DMS53 treated with DMSO at 0.1 percent for 48 hours (cell line): Measurements from ENCODE around the gene AGBL2.
A peak's percentile ranks its signal among the peaks of the same experiment; 100 is the strongest.
"Not testable (repeated sequence)": the region's sequence is repeated elsewhere in the genome, so short reads cannot be mapped to it uniquely, and the experiment has no call there.

Experiments used
- DNase-seq: peaks from one replicate; lab custom pipeline; 2025; ENCODE audit not compliant: unreplicated experiment; lab: John Stamatoyannopoulos, UW

Gene AGBL2

DNA sequence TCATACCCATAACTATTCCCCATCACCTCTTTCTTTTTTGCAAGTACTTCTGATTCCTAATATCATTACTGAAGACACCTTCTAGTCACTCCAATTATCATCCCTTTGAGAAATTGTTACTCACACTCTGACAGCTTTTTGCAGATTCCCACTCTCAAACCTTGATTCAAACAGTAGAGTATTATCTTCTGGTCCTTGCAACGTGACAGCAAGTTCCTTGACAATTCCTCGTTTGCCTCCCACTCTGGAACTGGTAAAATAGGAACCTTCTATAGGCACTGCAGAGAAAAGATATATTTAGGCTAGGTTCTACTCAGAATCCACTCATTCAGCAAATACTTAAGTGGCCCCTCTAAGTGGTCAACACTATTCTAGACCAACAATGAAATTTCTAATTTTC is 23.2 kb downstream of the AGBL2 start:
- DNase-seq = no peak

DNA sequence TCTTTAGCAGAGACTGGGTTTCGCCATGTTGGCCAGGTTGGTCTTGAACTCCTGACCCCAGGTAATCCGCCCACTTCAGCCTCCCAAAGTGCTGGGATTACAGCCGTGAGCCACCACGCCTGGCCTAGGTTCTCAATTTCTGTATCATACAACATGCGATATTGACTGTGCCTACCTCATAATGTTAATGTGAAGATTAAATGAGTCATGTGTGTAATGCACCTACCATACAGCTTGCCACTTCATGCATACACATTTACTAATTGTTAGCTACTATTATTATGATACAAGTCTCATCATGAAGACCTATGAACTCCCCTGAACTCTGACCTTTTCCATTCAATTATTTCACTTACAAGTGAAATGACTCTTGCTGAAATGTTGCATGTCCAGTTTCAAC is 25.7 kb downstream of the AGBL2 start:
- DNase-seq = no peak

DNA sequence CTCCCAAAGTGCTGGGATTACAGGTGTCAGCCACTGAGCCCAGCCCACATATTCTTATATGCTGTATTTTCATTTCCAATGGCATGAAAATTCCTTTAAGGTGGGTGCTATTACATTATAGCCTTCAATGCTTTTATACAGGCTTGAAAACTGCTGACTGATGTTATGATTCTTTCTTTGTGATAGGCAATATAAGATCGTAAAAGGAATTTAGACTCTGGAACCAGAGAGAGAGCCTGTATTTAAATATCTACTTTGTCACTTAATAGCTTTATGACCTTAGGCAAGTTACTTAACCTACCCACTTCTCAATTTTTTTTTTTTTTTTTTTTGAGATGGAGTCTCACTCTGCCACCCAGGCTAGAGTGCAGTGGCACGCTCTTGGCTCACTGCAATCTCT is 26.2 kb downstream of the AGBL2 start:
- DNase-seq = no peak

DNA sequence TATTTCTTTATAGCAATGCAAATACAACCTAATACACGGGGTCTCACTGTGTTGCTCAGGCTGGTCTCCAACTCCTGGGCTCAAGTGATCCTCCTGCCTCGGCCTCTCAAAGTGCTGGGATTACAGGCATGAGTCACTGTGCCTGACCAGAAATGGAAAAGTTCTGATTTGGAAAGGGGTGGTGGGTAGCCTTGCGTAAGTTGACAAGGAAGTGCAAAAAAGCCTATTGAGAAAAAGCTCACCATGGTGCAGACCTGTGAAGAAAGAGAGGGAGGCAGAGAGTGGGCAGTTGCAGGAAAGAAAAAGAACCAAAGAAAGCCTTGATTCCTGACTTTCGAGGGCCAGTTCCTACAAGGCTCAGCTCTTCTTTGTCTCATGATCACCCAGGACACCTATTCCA is 27.1 kb downstream of the AGBL2 start:
- no peak for DNase-seq

DNA sequence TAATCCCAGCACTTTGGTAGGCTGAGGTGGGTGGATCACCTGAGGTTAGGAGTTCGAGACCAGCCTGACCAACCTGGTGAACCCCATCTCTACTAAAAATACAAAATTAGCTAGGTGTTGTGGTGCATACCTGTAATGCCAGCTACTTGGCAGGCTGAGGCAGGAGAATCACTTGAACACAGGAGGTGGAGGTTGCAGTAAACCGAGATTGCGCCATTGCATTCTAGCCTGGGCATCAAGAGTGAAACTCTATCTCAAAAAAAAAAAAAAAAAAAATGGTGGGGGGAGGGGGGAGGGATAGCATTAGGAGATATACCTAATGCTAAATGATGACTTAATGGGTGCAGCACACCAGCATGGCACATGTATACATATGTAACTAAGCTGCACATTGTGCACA is 28.5 kb downstream of the AGBL2 start:
- not testable (repeated sequence) for DNase-seq

DNA sequence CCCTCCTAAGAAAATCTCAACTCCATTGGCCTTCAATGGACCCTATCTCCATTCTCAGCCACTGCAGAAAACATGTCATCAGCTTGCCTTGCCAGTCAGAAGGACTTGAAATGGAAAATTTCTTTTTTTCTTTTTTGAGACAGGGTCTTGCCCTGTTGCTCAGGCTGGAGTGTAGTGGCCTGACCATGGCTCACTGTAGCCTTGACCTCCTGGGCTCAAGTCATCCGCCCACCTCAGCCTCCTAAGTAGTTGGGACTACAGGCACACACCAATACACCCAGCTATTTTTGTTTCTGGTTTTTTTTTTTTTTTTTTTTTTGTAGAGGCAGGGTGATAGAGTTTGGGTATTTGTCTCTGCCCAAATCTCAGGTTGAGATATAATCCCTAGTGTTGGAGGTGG is 29.0 kb downstream of the AGBL2 start:
- DNase-seq = no peak

DNA sequence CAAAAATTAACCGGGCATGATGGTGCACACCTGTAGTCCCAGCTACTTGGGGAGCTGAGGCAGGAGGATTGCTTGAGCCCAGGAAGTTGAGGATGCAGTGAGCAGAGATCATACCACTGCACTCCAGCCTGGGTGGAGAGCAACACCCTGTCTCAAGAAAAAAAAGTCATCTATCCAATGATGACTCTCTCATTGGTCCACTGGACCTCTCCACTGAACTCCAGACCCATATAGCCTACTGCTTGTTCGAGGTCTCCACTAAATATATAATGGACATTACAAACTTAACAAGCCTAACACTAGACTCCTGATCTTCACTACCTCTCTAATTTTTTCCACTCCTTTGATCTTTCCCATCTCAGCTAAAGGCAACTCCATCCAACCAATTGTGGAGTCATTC is 39.3 kb downstream of the AGBL2 start:
- no peak for DNase-seq

DNA sequence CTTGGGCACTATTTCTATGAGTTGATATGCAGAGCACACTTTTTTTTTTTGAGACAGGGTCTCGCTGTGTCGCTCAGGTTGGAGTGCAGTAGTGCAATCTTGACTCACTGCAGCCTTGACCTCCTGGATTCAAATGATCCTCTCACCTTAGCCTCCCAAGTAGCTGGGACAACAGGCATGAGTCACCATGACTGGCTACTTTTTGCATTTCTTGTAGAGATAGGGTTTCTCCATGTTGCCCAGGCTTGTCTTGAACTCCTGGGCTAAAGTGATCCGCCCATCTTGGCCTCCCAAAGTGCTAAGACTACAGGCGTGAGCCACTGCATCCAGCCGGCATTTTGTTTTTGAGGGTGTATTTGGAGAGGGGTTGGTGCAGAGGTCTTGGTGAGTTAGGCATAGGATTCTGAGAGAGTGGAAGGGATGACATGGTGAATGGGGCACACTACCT is 42.9 kb downstream of the AGBL2 start:
- no peak for DNase-seq

DNA sequence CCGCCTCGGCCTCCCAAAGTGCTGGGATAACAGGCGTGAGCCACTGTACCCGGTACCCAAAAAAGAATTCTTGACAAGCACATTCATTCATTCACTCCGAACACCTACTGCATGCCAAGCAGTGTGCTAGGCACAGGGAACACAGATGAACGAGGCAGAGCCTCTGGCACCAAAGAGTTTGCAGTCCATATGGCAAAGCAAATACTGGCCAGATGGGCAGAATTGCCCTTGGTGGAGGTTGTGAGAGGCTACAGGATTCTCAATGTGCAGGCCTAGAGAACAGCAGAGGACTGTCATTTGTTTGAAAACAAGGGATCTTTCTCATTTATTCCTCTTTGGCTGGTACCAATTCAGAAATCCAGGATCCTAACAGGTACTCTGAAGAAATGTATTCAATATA is 45.3 kb downstream of the AGBL2 start:
- no peak for DNase-seq

DNA sequence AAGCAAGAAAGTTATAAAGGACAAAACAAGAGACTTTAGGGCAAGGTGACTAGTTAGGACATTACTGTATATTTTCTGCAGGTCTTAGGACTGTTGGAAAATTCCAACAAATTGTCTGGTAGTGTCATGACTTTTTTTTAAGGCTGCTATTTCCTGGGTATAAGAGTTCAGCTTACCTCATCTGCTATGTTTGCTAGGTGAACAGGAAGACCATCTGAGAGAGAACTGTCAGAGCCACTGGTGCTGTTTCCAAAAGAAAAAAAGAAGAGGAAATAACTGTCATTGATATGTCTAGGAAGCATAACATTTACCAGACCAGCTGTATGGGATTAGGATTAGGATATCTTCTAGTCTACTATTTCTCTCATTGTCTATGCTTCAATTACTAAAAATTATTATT is 46.5 kb downstream of the AGBL2 start:
- peak; percentile 0 for DNase-seq

DNA sequence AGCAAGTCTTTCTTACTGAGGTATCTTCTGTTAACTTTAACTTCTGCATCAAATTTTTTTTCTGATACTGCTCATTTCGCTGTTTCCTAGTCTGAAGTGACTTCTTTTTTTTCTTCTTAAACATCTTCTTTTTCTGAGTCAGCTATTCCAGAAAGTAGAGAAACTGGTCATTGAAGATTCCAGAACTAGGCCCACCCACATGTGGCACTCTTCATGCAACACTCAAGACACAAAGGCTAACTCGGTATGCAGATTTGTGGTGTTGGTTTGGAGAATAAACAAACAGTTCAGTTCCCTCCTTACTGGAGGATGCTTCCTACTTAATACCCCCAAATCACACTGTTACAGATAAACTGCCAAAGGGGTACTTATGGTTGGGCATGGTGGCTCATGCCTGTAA is 47.6 kb downstream of the AGBL2 start:
- DNase-seq = no peak

DNA sequence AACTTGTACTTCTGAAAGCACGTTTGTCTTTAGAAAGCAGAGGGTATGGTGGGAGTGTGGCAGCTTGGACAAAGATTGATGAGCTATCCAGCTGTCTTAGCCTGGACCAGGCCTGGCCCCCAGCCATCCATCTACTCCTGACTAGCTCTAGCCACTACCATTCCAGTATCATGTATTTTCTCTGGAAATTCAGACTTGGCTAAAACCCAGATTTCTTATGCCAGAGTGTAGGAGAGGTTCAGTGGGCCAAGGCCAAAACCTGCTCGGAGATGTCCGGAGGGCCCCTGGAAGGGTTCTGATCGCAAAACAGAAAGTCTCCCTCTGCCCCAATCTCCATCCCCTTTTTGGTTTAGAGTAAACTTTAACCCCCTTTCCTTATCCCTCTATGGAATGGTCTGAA is 48.0 kb downstream of the AGBL2 start:
- DNase-seq = no peak

DNA sequence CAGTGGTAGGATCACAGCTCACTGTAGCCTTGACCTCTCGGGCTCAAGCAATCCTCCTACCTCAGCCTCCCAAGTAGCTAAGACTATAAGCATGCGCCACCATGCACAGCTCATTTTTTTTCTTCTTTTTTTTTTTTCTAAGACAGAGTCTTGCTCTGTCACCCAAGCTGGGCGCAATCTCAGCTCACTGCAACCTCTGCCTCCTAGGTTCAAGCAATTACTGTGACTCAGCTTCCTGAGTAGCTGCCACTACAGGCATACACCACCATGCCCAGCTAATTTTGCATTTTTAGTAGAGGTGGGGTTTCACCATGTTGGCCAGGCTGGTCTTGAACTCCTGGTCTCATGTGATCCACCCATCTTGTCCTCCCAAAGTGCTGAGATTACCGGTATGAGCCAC is 50.2 kb downstream of the AGBL2 start:
- not testable (repeated sequence) for DNase-seq

DNA sequence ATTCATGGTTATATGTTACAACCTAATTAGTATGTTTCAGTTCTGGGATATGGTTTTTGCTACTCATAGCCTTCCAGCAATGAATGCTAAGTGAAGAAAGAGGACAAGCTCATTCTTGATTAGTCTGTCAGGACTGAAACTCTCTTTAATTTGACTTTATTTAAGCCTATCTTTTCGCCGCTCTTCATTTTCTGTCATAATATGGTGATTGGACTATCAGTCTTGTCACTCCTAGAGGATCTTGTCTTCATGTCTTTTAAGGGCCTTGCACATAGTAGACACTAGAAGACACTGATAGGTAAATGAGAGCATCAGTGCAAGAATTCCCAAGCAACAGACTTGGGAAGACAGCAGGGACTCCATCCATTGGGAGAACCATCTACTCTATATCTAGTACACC is 53.9 kb downstream of the AGBL2 start:
- DNase-seq = no peak

DNA sequence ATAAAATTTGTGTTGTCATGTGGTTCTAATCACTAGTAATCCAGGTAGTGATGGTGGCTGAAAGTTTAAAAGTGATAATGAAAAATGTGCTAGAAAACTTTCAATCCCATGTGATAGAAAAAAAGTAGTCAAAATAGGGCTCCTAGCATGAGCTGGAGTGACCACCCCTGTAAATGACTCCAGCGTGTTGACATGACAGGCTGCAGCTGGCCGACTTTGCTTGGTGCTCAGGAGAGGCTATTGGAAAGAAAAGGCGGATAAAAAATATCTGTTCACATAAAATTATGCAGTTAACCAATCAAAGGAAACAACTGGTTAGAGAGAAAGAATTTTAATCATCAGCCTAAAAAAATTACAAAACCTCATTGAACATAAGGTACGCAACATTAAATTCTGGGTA is 55.9 kb downstream of the AGBL2 start:
- DNase-seq = no peak

DNA sequence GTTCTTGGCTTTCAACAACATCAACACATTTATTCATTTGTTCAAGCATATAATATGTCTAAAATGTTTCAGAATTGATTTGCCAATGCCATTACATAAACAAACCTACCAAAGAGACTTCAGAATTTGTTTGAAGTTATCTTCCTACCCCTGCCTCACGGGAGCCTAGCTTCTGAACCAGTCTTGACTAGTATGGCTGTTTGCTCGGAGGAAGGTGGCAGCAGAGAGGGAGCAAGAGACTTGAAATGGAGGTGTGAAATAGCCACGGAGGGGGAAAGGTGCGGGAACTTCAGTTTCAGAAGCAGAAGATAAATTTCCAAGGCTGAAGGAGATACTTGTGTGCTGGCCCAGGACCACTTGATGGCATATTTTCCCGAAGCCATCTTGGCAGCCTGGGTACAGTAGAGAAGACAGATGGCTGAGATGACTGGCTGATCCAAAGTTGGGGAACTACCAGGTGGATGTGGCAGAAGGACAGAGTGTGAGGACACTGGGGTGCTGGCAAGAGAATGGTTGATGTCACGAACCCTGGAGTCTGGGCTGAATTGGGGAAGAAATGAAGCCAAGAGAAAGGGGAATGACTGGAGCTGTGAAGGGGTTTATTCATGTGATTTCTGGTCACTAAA is 58.8 kb downstream of the AGBL2 start:
- DNase-seq = no peak

DNA sequence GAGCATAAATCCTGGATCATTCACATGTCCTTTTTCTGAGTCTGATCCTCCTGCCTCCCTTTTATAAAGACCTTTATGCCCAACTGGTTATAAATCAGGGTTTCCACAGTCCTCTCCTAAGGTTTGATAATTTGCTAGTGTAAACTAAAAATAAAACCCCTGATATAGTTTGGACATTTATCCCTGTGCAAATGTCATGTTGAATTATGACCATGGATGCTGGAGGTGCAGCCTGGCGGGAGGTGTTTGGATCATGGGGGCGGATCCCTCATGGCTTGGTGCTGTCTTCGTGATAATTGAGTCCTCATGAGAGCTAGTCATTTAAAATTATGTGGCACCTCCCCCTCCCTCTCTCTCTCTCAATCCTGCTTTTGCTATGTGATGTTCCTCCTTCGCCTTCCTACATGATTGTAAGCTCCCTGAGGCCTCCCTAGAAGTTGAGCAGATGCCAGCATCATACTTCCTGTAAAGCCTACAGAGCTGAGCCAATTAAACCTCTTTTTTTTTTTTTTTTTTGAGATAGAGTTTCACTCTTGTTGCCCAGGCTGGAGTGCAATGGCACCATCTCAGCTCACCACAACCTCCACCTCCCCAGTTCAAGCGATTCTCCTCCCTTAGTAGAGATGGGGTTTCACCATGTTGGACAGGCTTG is 63.2 kb downstream of the AGBL2 start:
- no peak for DNase-seq

DNA sequence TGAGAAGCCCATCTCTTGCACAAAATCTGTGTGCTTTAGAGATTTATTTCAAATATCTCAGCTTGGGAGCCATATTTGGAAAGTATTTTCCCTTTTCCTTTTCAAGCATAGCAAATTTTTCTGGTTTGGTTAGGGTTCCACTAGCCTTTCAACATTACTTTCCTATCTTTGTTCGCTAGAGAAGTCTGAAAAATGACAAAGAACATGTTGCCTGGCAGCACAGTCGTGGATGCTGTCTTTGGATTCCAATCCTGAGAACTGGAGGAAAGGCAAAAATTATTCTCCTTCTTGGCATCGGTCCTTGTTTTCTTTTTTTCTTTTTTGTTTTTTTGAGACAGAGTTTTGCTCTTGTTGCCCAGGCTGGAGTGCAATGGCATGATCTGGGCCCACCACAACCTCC is 65.9 kb downstream of the AGBL2 start:
- DNase-seq = no peak

DNA sequence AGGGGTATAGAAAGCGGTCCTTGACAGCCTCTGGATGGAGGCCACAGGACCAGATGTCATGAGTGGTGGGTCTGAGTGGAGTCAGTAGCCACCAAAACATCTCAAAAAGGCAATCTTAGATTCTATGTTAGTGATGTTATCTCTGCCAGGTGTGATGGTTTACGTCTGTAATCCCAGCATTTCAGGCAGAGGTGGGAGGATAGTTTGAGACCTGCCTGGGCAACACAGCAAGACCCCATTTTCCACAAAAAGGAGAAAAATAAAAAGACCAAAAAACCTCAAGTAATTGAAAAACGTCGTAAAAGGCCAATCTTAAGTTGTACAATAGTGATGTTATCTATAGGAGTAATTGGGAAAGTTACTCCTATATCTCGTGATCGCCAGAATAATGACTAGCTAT is 69.2 kb downstream of the AGBL2 start:
- no peak for DNase-seq

DNA sequence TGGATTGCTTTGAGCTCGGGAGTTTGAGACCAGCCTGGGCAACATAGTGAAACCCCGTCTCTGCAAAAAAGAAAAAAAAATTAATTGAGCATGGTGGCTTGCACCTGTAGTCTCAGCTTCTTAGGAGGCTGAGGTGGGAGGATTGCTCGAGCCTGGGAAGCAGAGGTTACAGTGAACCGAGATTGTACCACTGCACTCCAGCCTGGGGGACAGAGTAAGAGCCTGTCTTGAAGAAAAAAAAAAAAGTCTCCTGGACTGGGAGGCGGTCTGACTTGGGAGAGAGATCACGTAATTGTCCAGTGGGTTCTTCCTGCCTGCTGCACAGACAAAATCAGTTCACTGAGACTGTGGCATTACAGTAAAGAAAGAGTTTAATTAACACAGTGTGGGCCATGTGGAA is 69.7 kb downstream of the AGBL2 start:
- no peak for DNase-seq

DNA sequence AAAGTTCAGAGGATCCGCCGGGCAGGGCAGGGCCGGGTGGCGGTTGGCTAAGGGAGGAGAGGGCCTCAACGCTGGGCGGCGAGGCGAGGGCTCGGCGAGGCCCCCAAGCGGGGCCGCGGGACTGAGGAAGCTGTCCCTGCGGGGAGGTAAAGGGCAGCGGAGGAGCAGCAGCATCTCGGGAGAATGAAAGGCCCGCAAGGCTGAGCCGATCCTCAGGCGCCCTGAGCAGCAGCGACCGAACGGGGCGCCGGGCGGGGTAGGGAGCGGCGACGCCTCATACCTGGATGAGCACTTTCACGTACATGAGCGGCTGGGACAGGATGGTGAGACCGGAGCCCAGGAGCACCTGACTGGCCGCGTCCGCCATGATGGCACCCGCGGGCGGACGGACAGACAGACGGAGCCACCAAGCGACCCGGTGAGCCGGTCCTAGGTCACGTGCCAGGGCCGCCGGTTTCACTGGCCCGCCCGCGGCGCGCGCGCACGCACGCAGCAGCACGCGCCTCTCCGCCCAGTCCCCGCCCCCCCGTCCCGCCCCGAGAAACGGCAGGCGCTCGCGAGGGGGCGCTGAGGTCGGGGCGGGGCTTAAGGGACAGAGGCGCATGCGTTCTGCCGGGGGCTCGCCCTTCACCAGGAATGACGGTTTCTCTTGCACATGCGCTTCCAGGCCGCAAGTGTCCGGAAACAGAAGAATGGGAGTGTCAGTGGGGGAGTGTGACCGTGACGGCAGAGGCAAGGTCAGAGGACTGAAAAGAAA is 72.9 kb downstream of the AGBL2 start, which contains the start of gene MTCH2:
TSS of gene MTCH2 (minus strand) at position 461 of the 757 bp plus-strand sequence. CDS start at position 367, 94 bp downstream.
- DNase-seq = peak; percentile 83

DNA sequence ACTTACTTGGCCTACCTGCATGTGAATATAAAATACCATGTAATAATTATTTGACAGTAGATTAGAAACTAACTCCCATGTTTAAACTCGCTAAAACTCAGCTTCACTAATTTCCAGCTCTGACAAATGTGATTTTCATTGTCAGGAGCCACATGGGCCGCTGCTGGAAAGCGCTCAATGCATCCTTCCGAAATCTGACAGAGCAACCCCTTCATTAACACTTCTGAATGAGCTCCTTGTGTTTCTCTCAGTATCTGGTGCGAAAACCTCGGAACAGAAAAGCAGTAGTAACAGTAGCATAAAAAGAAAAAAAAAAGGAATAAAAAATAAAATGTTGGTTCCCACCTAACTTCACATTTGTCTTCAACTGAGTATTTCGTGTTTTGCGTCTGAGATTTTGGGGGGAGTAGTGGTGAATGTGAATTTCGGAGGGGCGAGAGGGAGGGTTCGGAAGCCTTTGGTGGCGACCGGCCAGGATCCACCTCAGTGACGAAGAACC is 73.5 kb downstream of the AGBL2 start:
- DNase-seq = peak; percentile 5
